NOMO-1 treated with dmso at 0.1 percent for 144 hours (cell line): ENCODE results near the gene MIOX.

Experiments used
- DNase-seq: peaks from one replicate; lab custom pipeline; 2025; ENCODE audit not compliant: unreplicated experiment; lab: John Stamatoyannopoulos, UW

MIOX gene

DNA sequence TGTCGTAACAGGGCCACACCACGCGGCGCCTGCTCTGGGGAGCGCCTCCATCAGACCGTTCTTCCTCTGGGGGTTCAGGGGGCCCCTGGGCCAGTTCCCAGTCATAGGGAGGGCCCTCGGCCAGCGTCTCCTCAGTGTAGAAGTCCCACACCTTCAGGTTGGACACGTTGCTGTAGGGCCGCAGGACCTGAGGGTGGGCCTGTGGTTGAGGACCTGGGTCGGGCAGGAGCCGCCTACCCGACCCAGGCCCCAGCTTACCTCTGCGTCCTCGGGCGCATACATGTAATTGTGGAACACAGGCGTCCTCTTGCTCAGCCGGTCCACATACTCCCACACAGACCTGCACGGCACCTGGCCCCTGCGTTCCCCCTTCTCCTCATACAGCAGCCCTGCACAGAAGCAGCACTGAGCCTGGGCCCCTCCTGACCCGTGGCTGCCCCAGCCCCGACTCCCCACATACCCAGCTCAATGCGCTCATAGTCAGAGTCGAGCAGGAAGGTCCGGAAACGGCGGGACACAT, 32.0 kb upstream of the MIOX start:
- no peak for DNase-seq

- no peak for DNase-seq
These were observed 31.5 kb upstream of the MIOX start for GRCh38 chr22:50455201-50455600.

DNA sequence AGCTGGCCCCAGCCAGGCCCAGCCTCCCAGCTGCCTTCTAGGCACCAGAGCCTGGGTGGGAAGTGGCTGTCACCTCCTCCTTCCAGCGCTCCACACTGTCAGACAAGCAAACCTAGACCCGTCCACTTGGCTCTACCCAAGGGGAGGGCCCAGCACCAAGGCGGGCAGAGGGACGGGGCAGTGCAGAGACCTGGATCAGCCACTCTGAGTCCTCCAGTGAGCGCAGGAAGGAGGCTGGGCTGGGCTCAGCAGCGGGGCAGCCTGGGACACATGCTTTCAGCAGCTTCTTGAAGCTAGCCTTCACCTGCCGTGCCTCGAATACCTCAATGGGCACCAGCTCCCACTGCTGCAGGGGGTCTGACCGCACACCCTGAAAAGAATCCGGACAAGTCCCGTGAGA, 30.6 kb upstream of the MIOX start:
- DNase-seq, result no peak

DNA sequence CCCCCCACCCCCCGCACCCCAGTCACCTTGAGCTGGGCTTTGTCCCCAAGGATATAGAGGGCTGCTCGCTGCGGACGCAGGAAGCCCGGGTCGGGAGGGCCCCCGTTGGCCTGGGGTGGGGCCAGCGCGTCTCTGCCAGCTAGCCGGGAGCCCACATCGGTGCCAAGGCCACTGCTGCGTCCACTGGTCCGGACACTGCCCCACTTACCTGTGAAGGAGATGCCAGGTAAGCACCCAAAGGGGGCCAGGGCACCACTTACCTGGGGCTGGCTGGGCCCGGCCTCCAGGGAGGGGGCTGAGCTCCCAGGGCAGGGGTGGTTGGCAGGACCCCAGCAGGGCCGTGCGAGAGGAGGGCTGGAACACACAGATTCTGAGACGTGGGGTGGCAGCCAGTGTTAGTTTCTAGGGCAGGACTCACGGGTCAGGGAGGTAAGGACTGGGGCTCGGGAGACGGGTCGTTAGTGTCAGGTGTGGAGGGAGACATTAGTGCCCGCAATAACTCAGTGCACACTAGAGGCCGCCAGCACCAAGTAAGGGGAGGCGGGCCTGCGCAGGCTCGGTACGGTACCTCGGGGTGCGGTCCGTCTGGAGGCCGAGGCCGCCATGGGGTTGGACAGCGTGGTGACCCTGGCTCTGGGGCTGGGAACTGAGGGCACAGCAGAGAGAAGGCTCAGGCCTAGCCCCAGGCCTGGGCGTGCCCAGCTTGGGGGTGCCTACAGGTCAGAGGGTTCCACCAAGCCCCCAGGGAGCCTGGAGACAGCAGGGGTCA, 30.0 kb upstream of the MIOX start:
- no peak for DNase-seq

- DNase-seq, result no peak
These were observed 27.6 kb upstream of the MIOX start for GRCh38 chr22:50459016-50459415.

GRCh38 chr22:50459496-50460140, 27.0 kb upstream of the MIOX start:
- DNase-seq, result no peak

GRCh38 chr22:50460938-50461337, 25.7 kb upstream of the MIOX start:
- no peak for DNase-seq

DNA sequence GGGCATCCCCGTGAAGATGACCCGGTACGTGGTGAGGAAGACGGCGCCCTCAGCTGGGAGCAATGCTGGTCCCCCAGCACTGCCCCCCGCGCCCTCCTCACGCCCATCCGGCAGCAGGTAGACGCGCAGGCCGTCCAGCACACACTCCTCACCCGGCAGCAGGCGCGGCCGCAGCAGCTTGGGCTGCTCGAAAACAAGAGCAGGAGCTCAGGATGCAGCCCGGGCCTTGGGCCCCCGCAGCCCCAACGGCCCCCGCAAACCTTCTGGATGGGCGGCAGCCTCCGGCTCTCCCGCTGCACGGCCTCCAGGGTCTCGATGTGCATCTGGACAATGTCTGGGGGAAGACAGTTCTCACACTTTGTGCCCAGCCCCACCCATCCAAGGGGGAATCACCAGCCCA, 25.1 kb upstream of the MIOX start:
- DNase-seq, result no peak

- no peak for DNase-seq
These were observed 24.6 kb upstream of the MIOX start for GRCh38 chr22:50461979-50462540.

DNA sequence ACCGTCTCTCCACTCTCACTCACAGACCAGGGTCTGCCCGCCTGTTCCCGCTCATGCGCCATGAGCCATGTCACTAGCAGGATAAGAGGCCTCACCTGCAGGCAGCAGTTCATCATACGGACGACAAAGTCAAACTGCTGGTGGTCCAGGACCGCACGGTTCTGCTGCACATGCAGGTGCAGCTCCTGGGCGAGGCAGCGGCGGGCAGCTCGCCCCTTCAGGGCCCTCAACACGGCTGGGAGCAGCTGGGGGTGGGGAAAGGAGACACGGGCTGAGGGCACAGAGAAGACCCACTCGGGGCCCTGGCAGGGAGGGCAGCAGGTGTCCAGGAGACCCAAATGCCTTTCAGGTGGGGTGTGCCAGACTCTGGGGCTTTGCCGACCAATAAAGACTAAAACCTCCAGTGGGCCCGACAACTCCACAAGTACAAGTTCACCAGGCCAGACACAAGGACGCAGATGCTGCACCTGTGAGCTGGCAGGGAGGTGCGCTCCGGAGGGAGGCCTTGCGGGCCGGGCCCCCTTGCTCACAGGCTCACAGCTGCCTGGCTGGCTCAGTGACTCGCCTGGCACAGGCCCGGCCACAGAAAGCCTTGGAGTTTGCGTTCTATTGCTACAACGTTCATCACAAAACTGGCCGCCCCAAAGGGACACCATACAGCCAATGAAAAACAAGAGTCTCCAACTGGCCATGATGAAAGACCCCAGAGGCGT, 23.3 kb upstream of the MIOX start:
- DNase-seq, result no peak

- DNase-seq, result no peak
These were observed 22.2 kb upstream of the MIOX start for GRCh38 chr22:50464451-50464850.

- no peak for DNase-seq
These were observed 21.4 kb upstream of the MIOX start for GRCh38 chr22:50465066-50465930.

DNA sequence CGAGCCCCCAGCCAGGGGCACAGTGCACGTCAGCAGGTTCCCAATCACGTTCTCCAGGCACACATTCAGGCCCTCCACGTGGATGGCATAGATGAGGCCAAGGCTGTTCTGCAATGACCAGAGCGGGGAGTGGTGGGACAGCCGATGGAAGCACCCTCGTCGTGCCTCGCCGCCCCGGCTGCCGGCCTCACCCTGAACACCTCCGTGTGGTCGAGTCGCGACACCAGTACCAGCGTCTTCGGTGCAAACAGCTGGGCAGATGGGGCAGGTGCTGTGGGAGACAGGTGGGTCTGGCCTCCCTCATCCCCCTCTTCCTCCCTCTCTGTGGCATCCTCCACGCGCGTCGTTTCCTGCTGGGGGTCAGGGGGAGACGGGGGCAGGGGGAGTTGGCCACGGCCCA, 19.3 kb upstream of the MIOX start:
- DNase-seq, result no peak

- DNase-seq, result no peak
These were observed 18.8 kb upstream of the MIOX start for GRCh38 chr22:50467773-50468440.

DNA sequence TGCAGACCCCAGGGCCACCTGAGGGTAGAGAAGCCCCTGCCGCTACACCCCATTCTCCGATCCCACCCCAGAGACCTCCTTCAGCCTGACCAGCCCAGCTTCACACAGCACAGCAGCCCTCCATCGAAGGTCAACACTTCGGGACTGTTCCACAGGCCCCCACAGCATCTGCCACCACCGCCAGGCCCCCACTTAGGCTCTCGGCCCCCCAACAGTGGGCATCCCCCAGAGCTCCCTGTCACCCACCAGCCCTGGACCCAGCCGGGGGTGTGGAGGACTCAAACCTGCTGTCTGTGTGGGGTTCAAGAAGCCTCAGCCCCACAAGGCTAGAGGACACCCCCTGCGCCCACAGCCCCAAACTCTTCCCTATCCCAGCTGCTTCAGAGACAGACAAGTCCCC, 18.0 kb upstream of the MIOX start:
- no peak for DNase-seq

DNA sequence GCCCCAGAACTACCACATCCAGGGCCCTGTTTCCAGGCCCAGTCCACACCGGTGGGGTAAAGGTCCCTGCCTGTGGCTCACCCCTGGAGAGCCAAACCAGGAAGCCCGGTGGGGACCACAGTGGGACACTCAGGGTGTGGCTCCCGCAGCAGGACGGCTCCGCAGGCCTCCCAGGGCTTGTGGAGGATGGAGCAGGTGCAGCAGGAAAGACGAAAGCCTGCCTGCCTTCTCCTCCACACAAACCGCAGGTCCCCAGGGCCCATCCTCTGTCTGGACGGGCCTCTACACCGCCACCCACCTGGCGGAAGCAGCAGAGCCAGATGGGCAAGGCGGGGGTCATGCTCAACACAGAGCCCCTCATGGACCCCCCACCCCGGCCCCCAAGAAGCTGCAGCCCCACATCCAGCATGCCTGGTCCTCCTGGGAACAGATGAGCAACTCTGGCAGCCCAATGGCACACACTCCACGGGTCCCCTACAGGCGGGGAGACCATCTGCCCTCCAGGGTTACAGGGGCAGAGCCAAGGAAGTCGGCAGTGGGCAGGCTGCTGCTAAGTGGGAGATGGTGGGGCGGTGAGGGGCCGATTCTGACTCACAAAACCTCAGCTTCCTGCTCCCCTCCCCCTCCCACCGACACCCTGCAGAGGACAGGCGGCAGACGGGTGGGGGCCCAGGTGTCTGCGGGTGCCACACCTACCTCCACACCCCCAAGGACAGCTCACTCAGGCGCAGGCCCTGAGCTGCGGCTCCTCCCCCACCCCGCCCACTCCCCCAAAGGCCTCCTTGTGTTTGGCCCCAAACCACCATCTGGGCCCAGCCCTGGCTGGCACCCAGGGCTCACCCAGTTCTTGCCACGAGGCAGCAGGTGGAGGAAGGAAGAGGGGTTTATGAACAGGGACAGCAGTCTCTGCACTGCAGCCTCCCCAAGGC, 17.0 kb upstream of the MIOX start:
- peak; percentile 84 for DNase-seq

- DNase-seq, result no peak
These were observed 16.2 kb upstream of the MIOX start for GRCh38 chr22:50470491-50470890.

- no peak for DNase-seq
These were observed 15.3 kb upstream of the MIOX start for GRCh38 chr22:50471197-50471847.

- DNase-seq, result no peak
These were observed 14.7 kb upstream of the MIOX start for GRCh38 chr22:50471962-50472361.
